ENCODE data around the gene TRAPPC10.

Gene TRAPPC10

GRCh38 chr21:44079846-44080245 is 67.7 kb downstream of the TRAPPC10 start:
- Histone ChIP-seq H3K9me3 (ENCODE audit: insufficient read depth, low read depth, low read length) (no peaks in the 10 kb centered on the region), H3K4me3 (ENCODE audit: low read length) (no peak overlapping the region), H3K27me3 (ENCODE audit: insufficient read depth, low read length) (no peaks in the 10 kb centered on the region), H3K27ac (ENCODE audit: low read length) (no peak overlapping the region), H3K4me1 (ENCODE audit: insufficient read depth, low read length) (peaks cover 6% of the 10 kb centered on the region; the same call in 1 of the 2 replicates), H3K36me3 (ENCODE audit: insufficient read depth, low read depth, low read length) (peaks cover 95% of the 10 kb centered on the region), H3K9ac (ENCODE audit: low read depth, low read length) (no peak overlapping the region)

GRCh38 chr21:44082648-44083440 is 70.7 kb downstream of the TRAPPC10 start:
- Histone ChIP-seq H3K27me3 (ENCODE audit: insufficient read depth, low read length) (no peaks in the 10 kb centered on the region), H3K36me3 (ENCODE audit: insufficient read depth, low read depth, low read length) (peaks cover 97% of the 10 kb centered on the region), H3K27ac (ENCODE audit: low read length) (no peak overlapping the region), H3K4me3 (ENCODE audit: low read length) (no peak overlapping the region), H3K9me3 (ENCODE audit: insufficient read depth, low read depth, low read length) (no peaks in the 10 kb centered on the region), H3K9ac (ENCODE audit: low read depth, low read length) (no peak overlapping the region), H3K4me1 (ENCODE audit: insufficient read depth, low read length) (peaks cover 6% of the 10 kb centered on the region; the same call in 1 of the 2 replicates)

GRCh38 chr21:44083631-44084291 is 71.7 kb downstream of the TRAPPC10 start:
- Histone ChIP-seq H3K36me3 (ENCODE audit: insufficient read depth, low read depth, low read length) (peaks cover 96% of the 10 kb centered on the region), H3K27me3 (ENCODE audit: insufficient read depth, low read length) (no peaks in the 10 kb centered on the region), H3K4me3 (ENCODE audit: low read length) (no peak overlapping the region), H3K9ac (ENCODE audit: low read depth, low read length) (no peak overlapping the region), H3K9me3 (ENCODE audit: insufficient read depth, low read depth, low read length) (no peaks in the 10 kb centered on the region), H3K4me1 (ENCODE audit: insufficient read depth, low read length) (peaks cover under 1% of the 10 kb centered on the region; the same call in 1 of the 2 replicates), H3K27ac (ENCODE audit: low read length) (no peak overlapping the region)

GRCh38 chr21:44084496-44085241 is 72.6 kb downstream of the TRAPPC10 start:
- H3K4me3 ChIP-seq (ENCODE audit: low read length): no peak overlapping the region
- no peaks in the 10 kb centered on the region for H3K9me3 ChIP-seq (ENCODE audit: insufficient read depth, low read depth, low read length)
- H3K4me1 ChIP-seq (ENCODE audit: insufficient read depth, low read length): no peaks in the 10 kb centered on the region
- H3K27ac ChIP-seq (ENCODE audit: low read length): no peak overlapping the region
- no peak overlapping the region for H3K9ac ChIP-seq (ENCODE audit: low read depth, low read length)
- H3K36me3 ChIP-seq (ENCODE audit: insufficient read depth, low read depth, low read length): peaks cover 96% of the 10 kb centered on the region
- no peaks in the 10 kb centered on the region for H3K27me3 ChIP-seq (ENCODE audit: insufficient read depth, low read length)

GRCh38 chr21:44085491-44086321 is 73.6 kb downstream of the TRAPPC10 start:
- Histone ChIP-seq H3K4me1 (ENCODE audit: insufficient read depth, low read length) (no peaks in the 10 kb centered on the region), H3K9ac (ENCODE audit: low read depth, low read length) (no peak overlapping the region), H3K27me3 (ENCODE audit: insufficient read depth, low read length) (no peaks in the 10 kb centered on the region), H3K4me3 (ENCODE audit: low read length) (no peak overlapping the region), H3K36me3 (ENCODE audit: insufficient read depth, low read depth, low read length) (peaks cover 95% of the 10 kb centered on the region), H3K27ac (ENCODE audit: low read length) (no peak overlapping the region), H3K9me3 (ENCODE audit: insufficient read depth, low read depth, low read length) (no peaks in the 10 kb centered on the region)

- no peaks in the 10 kb centered on the region for H3K4me1 ChIP-seq (ENCODE audit: insufficient read depth, low read length)
- H3K4me3 ChIP-seq (ENCODE audit: low read length): no peak overlapping the region
- no peaks in the 10 kb centered on the region for H3K27me3 ChIP-seq (ENCODE audit: insufficient read depth, low read length)
- no peak overlapping the region for H3K9ac ChIP-seq (ENCODE audit: low read depth, low read length)
- no peaks in the 10 kb centered on the region for H3K9me3 ChIP-seq (ENCODE audit: insufficient read depth, low read depth, low read length)
- H3K27ac ChIP-seq (ENCODE audit: low read length): no peak overlapping the region
- peaks cover 89% of the 10 kb centered on the region for H3K36me3 ChIP-seq (ENCODE audit: insufficient read depth, low read depth, low read length)
Observed at GRCh38 chr21:44086636-44087425, 74.7 kb downstream of the TRAPPC10 start.

GRCh38 chr21:44087426-44088400 is 75.6 kb downstream of the TRAPPC10 start:
- Histone ChIP-seq H3K9ac (ENCODE audit: low read depth, low read length) (no peak overlapping the region), H3K36me3 (ENCODE audit: insufficient read depth, low read depth, low read length) (peaks cover 87% of the 10 kb centered on the region), H3K4me1 (ENCODE audit: insufficient read depth, low read length) (no peaks in the 10 kb centered on the region), H3K9me3 (ENCODE audit: insufficient read depth, low read depth, low read length) (no peaks in the 10 kb centered on the region), H3K27ac (ENCODE audit: low read length) (no peak overlapping the region), H3K4me3 (ENCODE audit: low read length) (no peak overlapping the region), H3K27me3 (ENCODE audit: insufficient read depth, low read length) (no peaks in the 10 kb centered on the region)

GRCh38 chr21:44088401-44088780 is 76.3 kb downstream of the TRAPPC10 start:
- no peaks in the 10 kb centered on the region for H3K9me3 ChIP-seq (ENCODE audit: insufficient read depth, low read depth, low read length)
- no peak overlapping the region for H3K4me3 ChIP-seq (ENCODE audit: low read length)
- H3K9ac ChIP-seq (ENCODE audit: low read depth, low read length): no peak overlapping the region
- H3K36me3 ChIP-seq (ENCODE audit: insufficient read depth, low read depth, low read length): peaks cover 86% of the 10 kb centered on the region
- H3K27me3 ChIP-seq (ENCODE audit: insufficient read depth, low read length): no peaks in the 10 kb centered on the region
- no peak overlapping the region for H3K27ac ChIP-seq (ENCODE audit: low read length)
- H3K4me1 ChIP-seq (ENCODE audit: insufficient read depth, low read length): no peaks in the 10 kb centered on the region

GRCh38 chr21:44089001-44089911 is 77.1 kb downstream of the TRAPPC10 start:
- H3K4me3 ChIP-seq (ENCODE audit: low read length): no peak overlapping the region
- H3K27ac ChIP-seq (ENCODE audit: low read length): no peak overlapping the region
- H3K9ac ChIP-seq (ENCODE audit: low read depth, low read length): no peak overlapping the region
- H3K36me3 ChIP-seq (ENCODE audit: insufficient read depth, low read depth, low read length): peaks cover 86% of the 10 kb centered on the region
- no peaks in the 10 kb centered on the region for H3K27me3 ChIP-seq (ENCODE audit: insufficient read depth, low read length)
- no peaks in the 10 kb centered on the region for H3K9me3 ChIP-seq (ENCODE audit: insufficient read depth, low read depth, low read length)
- H3K4me1 ChIP-seq (ENCODE audit: insufficient read depth, low read length): no peaks in the 10 kb centered on the region
